Measurements from ENCODE around the gene CHIT1. TPM values are rescaled to one million over a fixed set of nuclear protein-coding genes. Genes with fewer than 3 reads are reported as not detected.

The CHIT1 gene
- total and polyA plus RNA-seq, 2 of the 8 experiments (the other 6 are each of a cell fraction or from before 2014, with no cell fraction given) = not detected

- Histone ChIP-seq H3K9ac (replicated peaks in 1 of 4; ENCODE audit: extremely low read depth in 1 of 4, low read depth in 3 of 4, low read length in 3 of 4) (no peak overlapping the region), H2BK20ac (ENCODE audit: low read length) (no peak overlapping the region), H2BK120ac (replicated peaks; ENCODE audit: low read depth, low read length) (no peak overlapping the region), H3K36me3 (ENCODE audit: control insufficient read depth in 2 of 4, insufficient read depth in 4 of 4, low read length in 3 of 4) (no peaks in the 10 kb centered on the region), H4K5ac (ENCODE audit: insufficient read length, low read depth, low read length) (no peak overlapping the region), H4K20me1 (replicated peaks in 1 of 2; ENCODE audit: control insufficient read depth in 1 of 2, insufficient read depth in 2 of 2, low read length in 2 of 2) (no peaks in the 10 kb centered on the region), H3K18ac (ENCODE audit: extremely low read depth, low read length) (no peak overlapping the region), H3K4me3 (ENCODE audit: extremely low read depth in 1 of 4, insufficient read depth in 2 of 4, low read depth in 3 of 4, low read length in 4 of 4) (no peak overlapping the region), H3K9me3 (ENCODE audit: insufficient read depth in 2 of 2, low read depth in 1 of 2, low read length in 1 of 2) (no peaks in the 10 kb centered on the region), H3K4ac (replicated peaks; ENCODE audit: insufficient read length, low read depth, low read length) (no peak overlapping the region), H3K23me2 (ENCODE audit: low read depth, low read length) (no peaks in the 10 kb centered on the region), H3K56ac (replicated peaks; ENCODE audit: insufficient read length, low read depth, low read length) (no peak overlapping the region), H2BK5ac (ENCODE audit: low read depth, low read length) (no peak overlapping the region), H2AFZ (ENCODE audit: low read length) (no peak overlapping the region), H3K23ac (ENCODE audit: insufficient read length) (no peak overlapping the region), H3K27me3 (replicated peaks in 1 of 4; ENCODE audit: control insufficient read depth in 3 of 4, extremely low read depth in 1 of 4, insufficient read depth in 3 of 4, low read length in 3 of 4) (no peaks in the 10 kb centered on the region; a peak in 1 of 7 replicates), H2BK15ac (ENCODE audit: low read length) (no peak overlapping the region), H3K4me1 (replicated peaks in 1 of 4; ENCODE audit: control insufficient read depth in 3 of 4, insufficient read depth in 4 of 4, low read length in 3 of 4) (peaks cover 0 to 3% (median 0%) of the 10 kb centered on the region in 4 experiments; a peak in 1 of 7 replicates), H4K8ac (ENCODE audit: extremely low read depth, insufficient read depth, low read length) (no peak overlapping the region), H3K79me1 (ENCODE audit: low read depth, low read length) (no peaks in the 10 kb centered on the region), H4K91ac (replicated peaks; ENCODE audit: insufficient read length, low read length) (no peak overlapping the region), H3K4me2 (ENCODE audit: insufficient read depth in 1 of 2, low read depth in 2 of 2, low read length in 2 of 2) (no peak overlapping the region), H3K14ac (ENCODE audit: insufficient read length) (no peak overlapping the region), H3K27ac (ENCODE audit: low read depth, low read length) (no peak overlapping the region), H2AK5ac (ENCODE audit: low read depth, low read length) (no peak overlapping the region), H2BK12ac (ENCODE audit: low read depth, low read length) (no peak overlapping the region), H3K79me2 (ENCODE audit: control insufficient read depth in 1 of 2, insufficient read depth in 2 of 2, low read length in 2 of 2) (no peaks in the 10 kb centered on the region)
- DNase-seq (ENCODE audit: low read depth in 1 of 2, low spot score in 2 of 2) = no peak
- CTCF ChIA-PET (ENCODE audit: partially characterized antibody) = interaction anchor here (0.7 to 6.7 kb wide), 14 partner anchors 8 to 545 kb away, joined by 3 to 55 read pairs (median 5); partner anchors contain the start of genes ADORA1 and MYOG
- no peak for FAIRE-seq
- 91% methylated on average over 3 of the region's 3 CpGs; no CpG with 5 or more reads in 1 of the 2 experiments for WGBS, 2 experiments (ENCODE audit: extremely low coverage in 1 of 2, insufficient coverage in 1 of 2, insufficient read length in 1 of 2, insufficient replicate concordance in 2 of 2, low coverage in 1 of 2, low lambda C conversion rate in 2 of 2, missing lambda C conversion rate in 1 of 2)
- POLR2A ChIA-PET (ENCODE audit: partially characterized antibody) = no interaction called here
- TF ChIP-seq TAF7 (optimal IDR thresholded peaks at IDR 0.05; ENCODE audit: borderline replicate concordance, low read depth, low read length) (no peak), CHD1 (IDR thresholded peaks at IDR 0.05; ENCODE audit: low read depth, low read length) (no peak), RBBP5 (IDR thresholded peaks at IDR 0.05; ENCODE audit: borderline replicate concordance, low read depth, low read length) (no peak), HDAC6 (IDR thresholded peaks at IDR 0.05; ENCODE audit: low read depth, low read length) (no peak), HDAC2 (IDR thresholded peaks at IDR 0.05; ENCODE audit: borderline replicate concordance in 1 of 2, low read depth in 2 of 2, low read length in 2 of 2) (no peak), SP4 (IDR thresholded peaks at IDR 0.05; ENCODE audit: low read length) (no peak), ZNF274 (IDR thresholded peaks at IDR 0.05; ENCODE audit: borderline replicate concordance, extremely low read depth, low read length) (no peak), RXRA (IDR thresholded peaks at IDR 0.05; ENCODE audit: insufficient read depth, low read depth, low read length) (no peak), SRF (IDR thresholded peaks at IDR 0.05; ENCODE audit: low read depth, low read length) (no peak), SIX5 (IDR thresholded peaks at IDR 0.05; ENCODE audit: low read depth, low read length) (no peak), EP300 (IDR thresholded peaks at IDR 0.05; ENCODE audit: borderline replicate concordance in 1 of 2, low read depth in 2 of 2, low read length in 2 of 2) (no peak), BACH1 (IDR thresholded peaks at IDR 0.05; ENCODE audit: low read length) (no peak), ATF2 (IDR thresholded peaks at IDR 0.05; ENCODE audit: low read length) (no peak)
These were observed 30.5 kb downstream of the CHIT1 start for GRCh38 chr1:203199002-203199401.

Measured in H1 (cell line).